HCT116 (cell line): ENCODE measurements around the gene ZNF222. TPM values are rescaled to one million over a fixed set of nuclear protein-coding genes. Genes with fewer than 3 reads are reported as not detected.

Experiments
- ATAC-seq: fragments of 200-7000 bp; cut with Tn5 transposase; 2 replicates; pipeline ENCODE4 v1.9.1; 2020; ENCODE audit warnings: mild to moderate bottlenecking, moderate library complexity
- BruUV-seq: library from RNA; stranded (reverse); fragments of 400-500 nt; replicated peaks from 2 replicates; lab custom pipeline; 2021; lab: Mats Ljungman, UMichigan
- CTCF ChIA-PET: fragments of 300-600 bp; sonication (Branson Sonifier 250); formaldehyde crosslinking; loops from one replicate; lab custom pipeline; 2021; ENCODE audit warnings: antibody characterized with exemption; lab: Charles Lee
- POLR2A ChIA-PET: fragments of 300-600, 350-600 bp; sonication (Branson Sonifier 250); formaldehyde crosslinking; loops from one replicate; lab custom pipeline; 2021; ENCODE audit warnings: antibody characterized with exemption; lab: Charles Lee
- RAD21 ChIA-PET, 2 experiments: fragments of 300-600 bp; sonication (Branson Sonifier 250); formaldehyde crosslinking; loops; one replicate each; lab custom pipeline; 2023; ENCODE audit warnings: low total read pairs in 2 of 2; ENCODE audit not compliant: uncharacterized antibody in 2 of 2, unreplicated experiment in 2 of 2, low non-redundant PET in 1 of 2; lab: Charles Lee
- DNase-seq: peaks from one replicate; pipeline ENCODE4 v3.0.0-alpha.2; 2010; ENCODE audit warnings: low read depth, low spot score
- H2AFZ ChIP-seq: fragments of 200-600 bp; shearing (Covaris generic), sonication (generic); 2 replicates; pipeline ENCODE4 v1.6.1; 2017; ENCODE audit warnings: low read depth, mixed run types, mixed read lengths, antibody characterized with exemption, low read length; ENCODE audit not compliant: poor library complexity, severe bottlenecking
- H3K27ac ChIP-seq: 2 replicates; pipeline ENCODE4 v1.5.1; 2012; ENCODE audit warnings: low read depth, low read length
- H3K27me3 ChIP-seq: fragments of 200-600 bp; sonication (generic); 2 replicates; pipeline ENCODE4 v1.6.1; 2016; ENCODE audit warnings: mixed run types, low read length, mixed read lengths; ENCODE audit not compliant: insufficient read depth
- H3K36me3 ChIP-seq, 2 experiments: fragments of 200-500 bp in 1 of 2; fragments of 200-600 bp in 1 of 2; sonication (Bioruptor generic) in 1 of 2; sonication (generic) in 1 of 2; 2 replicates each; pipeline versions ENCODE4 v1.5.1 to v1.6.1; 2014 to 2016; ENCODE audit warnings: low read length in 2 of 2, inconsistent platforms in 1 of 2, mixed read lengths in 1 of 2, mixed run types in 1 of 2; ENCODE audit not compliant: insufficient read depth in 2 of 2, control insufficient read depth in 1 of 2
- H3K4me1 ChIP-seq, 2 experiments: fragments of 200-600 bp in 1 of 2; sonication (generic) in 1 of 2; 2 replicates each; pipeline versions ENCODE4 v1.5.1 to v1.6.1; 2012 to 2017; ENCODE audit warnings: low read length in 2 of 2, inconsistent platforms in 1 of 2, mild to moderate bottlenecking in 1 of 2, mixed read lengths in 1 of 2, mixed run types in 1 of 2, moderate library complexity in 1 of 2; ENCODE audit not compliant: insufficient read depth in 2 of 2, control insufficient read depth in 1 of 2
- H3K4me2 ChIP-seq: fragments of 200-600 bp; sonication (generic); 2 replicates; pipeline ENCODE4 v1.6.1; 2017; ENCODE audit warnings: mixed run types, low read length, mixed read lengths
- H3K4me3 ChIP-seq, 2 experiments: fragments of 200-600 bp in 1 of 2; sonication (generic) in 1 of 2; replicated peaks in 1 of 2; 2 replicates each; pipeline ENCODE4 v1.5.1; 2011 to 2016; ENCODE audit warnings: low read length in 2 of 2, control low read depth in 1 of 2, low read depth in 1 of 2, mild to moderate bottlenecking in 1 of 2, mixed read lengths in 1 of 2, mixed run types in 1 of 2
- H3K79me2 ChIP-seq: fragments of 200-600 bp; sonication (generic); 2 replicates; pipeline ENCODE4 v1.6.1; 2017; ENCODE audit warnings: mild to moderate bottlenecking, mixed run types, low read length, moderate library complexity, mixed read lengths; ENCODE audit not compliant: insufficient read depth
- H3K9ac ChIP-seq: fragments of 200-600 bp; sonication (generic); 2 replicates; pipeline ENCODE4 v1.6.1; 2016; ENCODE audit warnings: low read length, mixed read lengths
- H3K9me2 ChIP-seq: fragments of 200-600 bp; sonication (generic), shearing (Covaris generic); 2 replicates; pipeline ENCODE4 v1.6.1; 2017; ENCODE audit warnings: mixed run types, mild to moderate bottlenecking, moderate library complexity; ENCODE audit not compliant: insufficient read depth
- H3K9me3 ChIP-seq, 2 experiments: fragments of 200-500 bp in 1 of 2; fragments of 200-600 bp in 1 of 2; sonication (Bioruptor generic) in 1 of 2; sonication (generic) in 1 of 2; 2 replicates each; pipeline ENCODE4 v1.6.1; 2014 to 2017; ENCODE audit warnings: low read length in 2 of 2, mixed read lengths in 2 of 2, inconsistent platforms in 1 of 2, low read depth in 1 of 2, mild to moderate bottlenecking in 1 of 2, mixed run types in 1 of 2, moderate library complexity in 1 of 2; ENCODE audit not compliant: control insufficient read depth in 1 of 2, insufficient read depth in 1 of 2
- H4K20me1 ChIP-seq: fragments of 200-600 bp; sonication (generic), shearing (Covaris generic); 2 replicates; pipeline ENCODE4 v1.6.1; 2017; ENCODE audit warnings: mixed run types, mild to moderate bottlenecking, moderate library complexity; ENCODE audit not compliant: insufficient read depth
- CBX3 ChIP-seq: IDR thresholded peaks from 2 replicates; pipeline ENCODE4 v1.6.1; 2012; ENCODE audit warnings: low read depth
- CEBPB ChIP-seq: IDR thresholded peaks from 2 replicates; pipeline ENCODE4 v1.6.1; 2012; ENCODE audit warnings: low read depth
- EGR1 ChIP-seq: IDR thresholded peaks from 2 replicates; pipeline ENCODE4 v1.6.1; 2012; ENCODE audit warnings: low read depth
- ELF1 ChIP-seq: IDR thresholded peaks from 2 replicates; pipeline ENCODE4 v1.6.1; 2012; ENCODE audit warnings: low read depth, borderline replicate concordance
- EZH2 ChIP-seq: fragments of 200-600 bp; sonication (generic); IDR thresholded peaks from 2 replicates; pipeline ENCODE4 v1.6.1; 2017; ENCODE audit warnings: antibody characterized with exemption, mixed run types
- FOSL1 ChIP-seq: IDR thresholded peaks from 2 replicates; pipeline ENCODE4 v1.6.1; 2012; ENCODE audit warnings: low read depth
- JUND ChIP-seq: IDR thresholded peaks from 2 replicates; pipeline ENCODE4 v1.6.1; 2012
- POLR2A ChIP-seq: IDR thresholded peaks from 2 replicates; pipeline ENCODE4 v1.7.0; 2011; ENCODE audit warnings: borderline replicate concordance; ENCODE audit not compliant: insufficient read depth, insufficient read length; ENCODE audit errors: extremely low read depth
- POLR2AphosphoS5 ChIP-seq: IDR thresholded peaks from 2 replicates; pipeline ENCODE4 v1.6.1; 2011; ENCODE audit warnings: mild to moderate bottlenecking, low read depth, low read length, moderate library complexity
- RAD21 ChIP-seq: IDR thresholded peaks from 2 replicates; pipeline ENCODE4 v1.6.1; 2012; ENCODE audit warnings: low read depth, mild to moderate bottlenecking
- SIN3A ChIP-seq: IDR thresholded peaks from 2 replicates; pipeline ENCODE4 v1.6.1; 2012; ENCODE audit warnings: low read depth
- SP1 ChIP-seq: IDR thresholded peaks from 2 replicates; pipeline ENCODE4 v1.6.1; 2012; ENCODE audit warnings: low read depth
- SRF ChIP-seq: IDR thresholded peaks from 2 replicates; pipeline ENCODE4 v1.6.1; 2012; ENCODE audit warnings: low read depth
- TCF7L2 ChIP-seq: IDR thresholded peaks from 2 replicates; pipeline ENCODE4 v1.7.0; 2011; ENCODE audit warnings: borderline replicate concordance, inconsistent platforms; ENCODE audit not compliant: insufficient read depth, insufficient read length; ENCODE audit errors: extremely low read depth
- YY1 ChIP-seq: IDR thresholded peaks from 2 replicates; pipeline ENCODE4 v1.6.1; 2011; ENCODE audit warnings: low read length, low read depth, moderate library complexity, mild to moderate bottlenecking; ENCODE audit not compliant: insufficient replicate concordance; ENCODE audit errors: extremely low read depth
- ZFX ChIP-seq: fragments of 450-650 bp; IDR thresholded peaks from 2 replicates; pipeline ENCODE4 v1.6.1; 2017
- ZNF274 ChIP-seq: fragments of 200-500 bp; sonication (Bioruptor generic); IDR thresholded peaks from 2 replicates; pipeline ENCODE4 v1.6.1; 2014; ENCODE audit warnings: mild to moderate bottlenecking, low read depth, low read length, inconsistent platforms
- intact Hi-C: fragments of 100-400 bp; cut with micrococcal nuclease; formaldehyde crosslinking; loops from 2 replicates; pipeline ENCODE4 v1.10.0; 2022
- total RNA-seq: library from RNA; stranded (reverse); gene quantifications from one replicate; pipeline ENCODE4 v1.2.1, GENCODE V29; 2021; ENCODE audit not compliant: unreplicated experiment
- TF ChIP-seq, protein P1 (sequence below): IDR thresholded peaks from 2 replicates; pipeline ENCODE4 v1.6.1; 2012
- TF ChIP-seq, protein P2 (sequence below): IDR thresholded peaks from 2 replicates; pipeline ENCODE4 v1.6.1; 2012; ENCODE audit warnings: low read depth
- TF ChIP-seq, protein P3 (sequence below), 3 experiments: fragments of 200-600 bp in 1 of 3; sonication (generic) in 1 of 3; IDR thresholded peaks in 2 of 3; conservative IDR thresholded peaks in 1 of 3; 2 replicates each; pipeline ENCODE4 v1.5.1; 2012 to 2017; ENCODE audit warnings: low read depth in 2 of 3, low read length in 2 of 3, antibody characterized with exemption in 1 of 3, borderline replicate concordance in 1 of 3, control low read depth in 1 of 3, mild to moderate bottlenecking in 1 of 3, mixed read lengths in 1 of 3, mixed run types in 1 of 3, moderate library complexity in 1 of 3; ENCODE audit not compliant: insufficient read depth in 1 of 3

ZNF222 gene
- total RNA-seq, 1 experiment from 2014 or later: 3.0 TPM

DNA sequence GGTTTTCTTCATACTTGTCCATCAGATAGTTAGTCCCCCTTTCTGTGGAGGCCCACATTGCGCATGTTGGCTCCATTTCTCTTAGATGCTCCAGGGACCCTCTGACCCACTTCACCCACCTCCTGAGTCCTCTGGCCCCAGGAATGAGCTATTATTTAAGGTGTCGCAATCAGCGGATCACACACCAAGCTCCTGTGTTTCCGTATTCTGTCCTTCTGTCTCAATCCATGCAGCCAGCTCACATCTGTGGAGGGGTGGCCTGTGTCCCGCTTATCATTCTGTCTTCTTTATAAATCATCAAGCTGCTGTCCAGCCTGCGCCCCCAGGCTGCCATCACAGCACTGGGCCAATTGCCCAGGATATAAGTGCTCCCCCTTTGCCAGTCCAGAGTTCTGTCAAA, 17.7 kb upstream of the ZNF222 start:
- peaks cover 0 to 9% of the 10 kb centered on the region in 2 experiments; a peak in 2 of 4 replicates for H3K4me1 ChIP-seq
- no peak for DNase-seq
- ChIA-PET CTCF (no interaction called here), RAD21 (no interaction called here), POLR2A (no interaction called here)
- H3K9ac ChIP-seq: no peak overlapping the region
- peaks cover 13% of the 10 kb centered on the region in 2 experiments; a peak in 3 of 4 replicates for H3K9me3 ChIP-seq
- no peak for TF ChIP-seq TCF7L2
- no peak for TF ChIP-seq ZFX
- no peak for TF ChIP-seq POLR2A
- TF ChIP-seq, protein P1, sequence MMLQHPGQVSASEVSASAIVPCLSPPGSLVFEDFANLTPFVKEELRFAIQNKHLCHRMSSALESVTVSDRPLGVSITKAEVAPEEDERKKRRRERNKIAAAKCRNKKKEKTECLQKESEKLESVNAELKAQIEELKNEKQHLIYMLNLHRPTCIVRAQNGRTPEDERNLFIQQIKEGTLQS: no peak
- TF ChIP-seq RAD21: no peak
- TF ChIP-seq SRF: no peak
- TF ChIP-seq ELF1: no peak
- TF ChIP-seq EZH2: no peak
- TF ChIP-seq CEBPB: no peak
- TF ChIP-seq, protein P2, sequence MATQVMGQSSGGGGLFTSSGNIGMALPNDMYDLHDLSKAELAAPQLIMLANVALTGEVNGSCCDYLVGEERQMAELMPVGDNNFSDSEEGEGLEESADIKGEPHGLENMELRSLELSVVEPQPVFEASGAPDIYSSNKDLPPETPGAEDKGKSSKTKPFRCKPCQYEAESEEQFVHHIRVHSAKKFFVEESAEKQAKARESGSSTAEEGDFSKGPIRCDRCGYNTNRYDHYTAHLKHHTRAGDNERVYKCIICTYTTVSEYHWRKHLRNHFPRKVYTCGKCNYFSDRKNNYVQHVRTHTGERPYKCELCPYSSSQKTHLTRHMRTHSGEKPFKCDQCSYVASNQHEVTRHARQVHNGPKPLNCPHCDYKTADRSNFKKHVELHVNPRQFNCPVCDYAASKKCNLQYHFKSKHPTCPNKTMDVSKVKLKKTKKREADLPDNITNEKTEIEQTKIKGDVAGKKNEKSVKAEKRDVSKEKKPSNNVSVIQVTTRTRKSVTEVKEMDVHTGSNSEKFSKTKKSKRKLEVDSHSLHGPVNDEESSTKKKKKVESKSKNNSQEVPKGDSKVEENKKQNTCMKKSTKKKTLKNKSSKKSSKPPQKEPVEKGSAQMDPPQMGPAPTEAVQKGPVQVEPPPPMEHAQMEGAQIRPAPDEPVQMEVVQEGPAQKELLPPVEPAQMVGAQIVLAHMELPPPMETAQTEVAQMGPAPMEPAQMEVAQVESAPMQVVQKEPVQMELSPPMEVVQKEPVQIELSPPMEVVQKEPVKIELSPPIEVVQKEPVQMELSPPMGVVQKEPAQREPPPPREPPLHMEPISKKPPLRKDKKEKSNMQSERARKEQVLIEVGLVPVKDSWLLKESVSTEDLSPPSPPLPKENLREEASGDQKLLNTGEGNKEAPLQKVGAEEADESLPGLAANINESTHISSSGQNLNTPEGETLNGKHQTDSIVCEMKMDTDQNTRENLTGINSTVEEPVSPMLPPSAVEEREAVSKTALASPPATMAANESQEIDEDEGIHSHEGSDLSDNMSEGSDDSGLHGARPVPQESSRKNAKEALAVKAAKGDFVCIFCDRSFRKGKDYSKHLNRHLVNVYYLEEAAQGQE: no peak
- no peak for TF ChIP-seq ZNF274
- TF ChIP-seq SIN3A: no peak
- TF ChIP-seq SP1: no peak
- TF ChIP-seq FOSL1: no peak
- no peak for TF ChIP-seq JUND
- TF ChIP-seq POLR2AphosphoS5: no peak
- no peak for TF ChIP-seq YY1
- no peak for TF ChIP-seq CBX3
- TF ChIP-seq, protein P3, sequence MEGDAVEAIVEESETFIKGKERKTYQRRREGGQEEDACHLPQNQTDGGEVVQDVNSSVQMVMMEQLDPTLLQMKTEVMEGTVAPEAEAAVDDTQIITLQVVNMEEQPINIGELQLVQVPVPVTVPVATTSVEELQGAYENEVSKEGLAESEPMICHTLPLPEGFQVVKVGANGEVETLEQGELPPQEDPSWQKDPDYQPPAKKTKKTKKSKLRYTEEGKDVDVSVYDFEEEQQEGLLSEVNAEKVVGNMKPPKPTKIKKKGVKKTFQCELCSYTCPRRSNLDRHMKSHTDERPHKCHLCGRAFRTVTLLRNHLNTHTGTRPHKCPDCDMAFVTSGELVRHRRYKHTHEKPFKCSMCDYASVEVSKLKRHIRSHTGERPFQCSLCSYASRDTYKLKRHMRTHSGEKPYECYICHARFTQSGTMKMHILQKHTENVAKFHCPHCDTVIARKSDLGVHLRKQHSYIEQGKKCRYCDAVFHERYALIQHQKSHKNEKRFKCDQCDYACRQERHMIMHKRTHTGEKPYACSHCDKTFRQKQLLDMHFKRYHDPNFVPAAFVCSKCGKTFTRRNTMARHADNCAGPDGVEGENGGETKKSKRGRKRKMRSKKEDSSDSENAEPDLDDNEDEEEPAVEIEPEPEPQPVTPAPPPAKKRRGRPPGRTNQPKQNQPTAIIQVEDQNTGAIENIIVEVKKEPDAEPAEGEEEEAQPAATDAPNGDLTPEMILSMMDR (IDR thresholded peaks at IDR 0.05 in 2 of 3, conservative IDR thresholded peaks at IDR 0.05 in 1 of 3; ENCODE audit: borderline replicate concordance in 1 of 3, insufficient read depth in 1 of 3, low read depth in 2 of 3, low read length in 2 of 3): no peak
- no peak for TF ChIP-seq EGR1
- H3K4me2 ChIP-seq: no peak overlapping the region
- no peaks in the 10 kb centered on the region; the same call in 1 of the 2 replicates for H3K79me2 ChIP-seq
- H3K27me3 ChIP-seq: no peaks in the 10 kb centered on the region
- H3K4me3 ChIP-seq: no peak overlapping the region
- no peak overlapping the region for H3K27ac ChIP-seq
- no peak for ATAC-seq
- H2AFZ ChIP-seq: no peak overlapping the region
- no TSS peak for BruUV-seq
- no peaks in the 10 kb centered on the region for H3K9me2 ChIP-seq
- intact Hi-C loops: no loop called here
- peaks cover 14 to 32% of the 10 kb centered on the region in 2 experiments for H3K36me3 ChIP-seq
- H4K20me1 ChIP-seq: no peaks in the 10 kb centered on the region
